Astrocyte (in vitro differentiated cells and primary cell): ENCODE data around the gene CLMP. TPM values are rescaled to one million over a fixed set of nuclear protein-coding genes. Genes with fewer than 3 reads are reported as not detected.

Experiments used
- DNase-seq: peaks from one replicate; pipeline ENCODE4 v3.0.0-alpha.2; 2010; ENCODE audit warnings: low read depth
- FAIRE-seq: peaks from 2 replicates; lab custom pipeline; 2011; peaks lifted over from hg19 to GRCh38; lab: Jason Lieb, UNC
- H2AFZ ChIP-seq: 2 replicates; pipeline ENCODE4 v1.6.0; 2012; ENCODE audit warnings: low read depth, low read length, inconsistent platforms
- H3K27ac ChIP-seq: 2 replicates; pipeline ENCODE4 v1.5.1; 2011; ENCODE audit warnings: low read depth, low read length, inconsistent platforms
- H3K27me3 ChIP-seq: 2 replicates; pipeline ENCODE4 v1.6.0; 2011; ENCODE audit warnings: low read length, inconsistent platforms; ENCODE audit not compliant: insufficient read depth
- H3K36me3 ChIP-seq: 2 replicates; pipeline ENCODE4 v1.5.1; 2011; ENCODE audit warnings: low read length, inconsistent platforms; ENCODE audit not compliant: insufficient read depth
- H3K4me1 ChIP-seq: 2 replicates; pipeline ENCODE4 v1.5.1; 2011; ENCODE audit warnings: low read length, inconsistent platforms; ENCODE audit not compliant: insufficient read depth
- H3K4me2 ChIP-seq: 2 replicates; pipeline ENCODE4 v1.6.0; 2012; ENCODE audit warnings: low read length, inconsistent platforms
- H3K4me3 ChIP-seq: 2 replicates; pipeline ENCODE4 v1.5.1; 2011; ENCODE audit warnings: low read depth, mild to moderate bottlenecking, low read length, inconsistent platforms; ENCODE audit not compliant: insufficient read depth
- H3K79me2 ChIP-seq: 2 replicates; pipeline ENCODE4 v1.6.0; 2012; ENCODE audit warnings: mild to moderate bottlenecking, low read length, inconsistent platforms; ENCODE audit not compliant: insufficient read depth
- H3K9ac ChIP-seq: 2 replicates; pipeline ENCODE4 v1.6.0; 2012; ENCODE audit warnings: mild to moderate bottlenecking, low read length, inconsistent platforms
- H3K9me3 ChIP-seq: 2 replicates; pipeline ENCODE4 v1.5.1; 2012; ENCODE audit warnings: low read depth, mild to moderate bottlenecking, low read length, inconsistent platforms; ENCODE audit not compliant: insufficient read depth
- H4K20me1 ChIP-seq: 2 replicates; pipeline ENCODE4 v1.6.0; 2012; ENCODE audit warnings: low read length, inconsistent platforms; ENCODE audit not compliant: insufficient read depth
- H3K27ac Mint-ChIP-seq: one replicate; pipeline ENCODE4 v1.8.0; 2021; ENCODE audit warnings: mild to moderate bottlenecking, mixed read lengths; ENCODE audit not compliant: unreplicated experiment
- H3K27me3 Mint-ChIP-seq: one replicate; pipeline ENCODE4 v1.8.0; 2021; ENCODE audit warnings: low read depth, mixed read lengths; ENCODE audit not compliant: unreplicated experiment
- H3K36me3 Mint-ChIP-seq: one replicate; pipeline ENCODE4 v1.8.0; 2021; ENCODE audit warnings: low read depth, mixed read lengths; ENCODE audit not compliant: unreplicated experiment
- H3K4me1 Mint-ChIP-seq: one replicate; pipeline ENCODE4 v1.8.0; 2021; ENCODE audit warnings: low read depth, mixed read lengths; ENCODE audit not compliant: unreplicated experiment
- H3K4me3 Mint-ChIP-seq: one replicate; pipeline ENCODE4 v1.8.0; 2021; ENCODE audit warnings: mild to moderate bottlenecking, moderate library complexity, mixed read lengths; ENCODE audit not compliant: unreplicated experiment
- H3K9me3 Mint-ChIP-seq: one replicate; pipeline ENCODE4 v1.8.0; 2021; ENCODE audit warnings: mild to moderate bottlenecking, mixed read lengths; ENCODE audit not compliant: unreplicated experiment
- EZH2 ChIP-seq: IDR thresholded peaks from 2 replicates; pipeline ENCODE4 v1.6.1; 2012; ENCODE audit warnings: mild to moderate bottlenecking, low read length, inconsistent platforms; ENCODE audit not compliant: insufficient read depth
- total RNA-seq: library from RNA; stranded (reverse); gene quantifications from 2 replicates; pipeline ENCODE4 v1.2.1, GENCODE V29; 2021
- TF ChIP-seq, protein P1 (sequence below): IDR thresholded peaks from 2 replicates; pipeline ENCODE4 v1.5.1; 2011; ENCODE audit warnings: low read depth, mild to moderate bottlenecking, inconsistent platforms, low read length, moderate library complexity; ENCODE audit not compliant: insufficient read depth

CLMP gene
- total RNA-seq, 1 donor from 2014 or later, result 16.0 TPM

DNA sequence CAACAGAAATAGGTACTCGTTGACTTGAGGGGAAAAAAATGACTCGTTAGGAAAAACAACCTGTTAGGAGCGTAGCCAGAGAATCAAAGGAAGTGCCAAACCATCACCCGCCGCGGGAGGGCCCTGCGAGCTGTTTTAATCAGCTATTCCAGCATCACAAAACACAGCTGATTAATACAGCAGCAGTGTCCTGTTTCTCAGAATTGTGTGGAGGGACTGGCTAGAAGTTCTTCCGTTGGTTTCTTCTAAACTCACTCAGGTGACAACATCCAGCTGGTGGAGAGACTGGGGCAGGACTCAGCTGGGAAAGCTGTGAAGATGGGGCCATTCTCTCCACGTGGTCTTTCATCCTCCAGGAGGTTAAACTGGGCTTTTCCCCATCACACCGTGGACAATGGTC lies 161.2 kb downstream of the CLMP start:
- no peak overlapping the region for H3K9ac ChIP-seq
- no peaks in the 10 kb centered on the region for H3K9me3 ChIP-seq
- H3K27me3 ChIP-seq, result no peaks in the 10 kb centered on the region
- TF ChIP-seq, protein P1, sequence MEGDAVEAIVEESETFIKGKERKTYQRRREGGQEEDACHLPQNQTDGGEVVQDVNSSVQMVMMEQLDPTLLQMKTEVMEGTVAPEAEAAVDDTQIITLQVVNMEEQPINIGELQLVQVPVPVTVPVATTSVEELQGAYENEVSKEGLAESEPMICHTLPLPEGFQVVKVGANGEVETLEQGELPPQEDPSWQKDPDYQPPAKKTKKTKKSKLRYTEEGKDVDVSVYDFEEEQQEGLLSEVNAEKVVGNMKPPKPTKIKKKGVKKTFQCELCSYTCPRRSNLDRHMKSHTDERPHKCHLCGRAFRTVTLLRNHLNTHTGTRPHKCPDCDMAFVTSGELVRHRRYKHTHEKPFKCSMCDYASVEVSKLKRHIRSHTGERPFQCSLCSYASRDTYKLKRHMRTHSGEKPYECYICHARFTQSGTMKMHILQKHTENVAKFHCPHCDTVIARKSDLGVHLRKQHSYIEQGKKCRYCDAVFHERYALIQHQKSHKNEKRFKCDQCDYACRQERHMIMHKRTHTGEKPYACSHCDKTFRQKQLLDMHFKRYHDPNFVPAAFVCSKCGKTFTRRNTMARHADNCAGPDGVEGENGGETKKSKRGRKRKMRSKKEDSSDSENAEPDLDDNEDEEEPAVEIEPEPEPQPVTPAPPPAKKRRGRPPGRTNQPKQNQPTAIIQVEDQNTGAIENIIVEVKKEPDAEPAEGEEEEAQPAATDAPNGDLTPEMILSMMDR, result peak; percentile 10
- no peak for TF ChIP-seq EZH2
- Mint-ChIP-seq H3K9me3 (peaks cover 2% of the 10 kb centered on the region), H3K36me3 (no peaks in the 10 kb centered on the region), H3K4me3 (no peak overlapping the region), H3K27me3 (peaks cover 5% of the 10 kb centered on the region), H3K4me1 (no peaks in the 10 kb centered on the region), H3K27ac (no peak overlapping the region)
- no peak for DNase-seq
- no peaks in the 10 kb centered on the region for H4K20me1 ChIP-seq
- no peak overlapping the region for H3K4me3 ChIP-seq
- no peaks in the 10 kb centered on the region for H3K36me3 ChIP-seq
- H3K4me1 ChIP-seq, result no peaks in the 10 kb centered on the region
- H3K27ac ChIP-seq, result no peak overlapping the region
- H3K4me2 ChIP-seq, result no peak overlapping the region
- H3K79me2 ChIP-seq, result no peaks in the 10 kb centered on the region
- no peak for FAIRE-seq
- no peak overlapping the region for H2AFZ ChIP-seq

DNA sequence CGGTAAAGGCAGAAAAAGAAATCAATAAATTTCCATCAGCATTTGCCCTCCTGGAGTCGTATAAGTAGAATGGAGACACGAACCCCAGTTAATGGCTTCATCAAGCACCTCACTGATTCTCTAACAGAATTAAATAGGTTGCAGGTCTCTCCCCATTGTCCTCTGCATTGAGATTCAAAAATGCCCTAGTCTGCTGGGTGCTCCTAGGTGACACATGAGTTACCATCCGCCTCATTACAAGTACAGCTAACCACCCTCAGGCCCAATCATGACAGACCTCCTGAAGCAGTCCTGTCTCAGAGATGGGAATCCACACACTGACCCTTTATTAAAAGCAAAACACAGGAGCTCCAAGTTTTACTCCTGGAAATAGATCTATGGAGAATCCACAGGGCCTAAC lies 164.5 kb downstream of the CLMP start:
- Histone ChIP-seq H3K4me1 (no peaks in the 10 kb centered on the region), H3K9ac (no peak overlapping the region), H2AFZ (no peak overlapping the region), H3K27ac (no peak overlapping the region), H3K4me3 (no peak overlapping the region), H3K36me3 (no peaks in the 10 kb centered on the region), H4K20me1 (no peaks in the 10 kb centered on the region), H3K79me2 (no peaks in the 10 kb centered on the region), H3K9me3 (no peaks in the 10 kb centered on the region), H3K4me2 (no peak overlapping the region), H3K27me3 (no peaks in the 10 kb centered on the region)
- TF ChIP-seq EZH2, result no peak
- FAIRE-seq (no peak), DNase-seq (no peak)
- Mint-ChIP-seq H3K36me3 (no peaks in the 10 kb centered on the region), H3K9me3 (no peaks in the 10 kb centered on the region), H3K4me3 (no peak overlapping the region), H3K4me1 (no peaks in the 10 kb centered on the region), H3K27ac (no peak overlapping the region), H3K27me3 (peaks cover 5% of the 10 kb centered on the region)

DNA sequence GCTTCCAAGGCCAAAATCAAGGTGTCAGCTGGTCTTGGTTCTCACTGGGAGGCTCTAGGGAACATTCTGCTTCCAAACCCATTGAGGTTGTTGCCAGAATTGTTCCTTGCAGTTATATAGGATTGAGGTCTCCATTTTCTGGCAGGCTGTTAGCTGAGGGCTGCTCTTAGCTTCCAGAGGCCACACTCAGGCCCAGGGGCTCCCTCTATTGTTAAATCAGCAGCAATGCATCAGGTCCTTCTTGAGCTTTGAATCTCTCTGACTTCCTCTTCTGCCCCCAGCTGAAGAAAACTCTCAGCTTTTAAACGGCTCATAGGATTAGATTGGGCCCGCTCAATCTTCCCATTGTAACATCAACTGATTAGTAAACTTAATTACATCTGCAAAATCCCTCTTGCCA lies 174.1 kb downstream of the CLMP start:
- Histone ChIP-seq H2AFZ (no peak overlapping the region), H3K9ac (no peak overlapping the region), H3K36me3 (no peaks in the 10 kb centered on the region), H3K9me3 (no peaks in the 10 kb centered on the region), H3K27ac (no peak overlapping the region), H3K27me3 (peaks cover 13% of the 10 kb centered on the region), H3K4me1 (no peaks in the 10 kb centered on the region), H3K4me2 (no peak overlapping the region), H3K79me2 (no peaks in the 10 kb centered on the region), H4K20me1 (no peaks in the 10 kb centered on the region), H3K4me3 (no peak overlapping the region)
- Mint-ChIP-seq H3K36me3 (no peaks in the 10 kb centered on the region), H3K4me1 (no peaks in the 10 kb centered on the region), H3K27me3 (peaks cover 14% of the 10 kb centered on the region), H3K27ac (no peak overlapping the region), H3K9me3 (no peaks in the 10 kb centered on the region), H3K4me3 (no peak overlapping the region)
- DNase-seq, result peak; percentile 19
- FAIRE-seq, result no peak
- TF ChIP-seq EZH2, result no peak
- TF ChIP-seq, protein P1, result peak; percentile 66

Other genes with a start within 250 kb of the CLMP start
- gene BSX, start 213.4 kb downstream of the CLMP start, total RNA-seq, result not detected in 2 replicates
- 1,391 and 1,502 TPM in 2 replicates for gene HSPA8, start 133.1 kb downstream of the CLMP start, total RNA-seq
- gene GRAMD1B, start 235.0 kb upstream of the CLMP start, total RNA-seq, result 4.9 and 6.5 TPM in 2 replicates